ENCODE results near the gene CGB5.
"Not testable (repeated sequence)": the region's sequence is repeated elsewhere in the genome, so short reads cannot be mapped to it uniquely, and the experiment has no call there.

CGB5 gene

DNA sequence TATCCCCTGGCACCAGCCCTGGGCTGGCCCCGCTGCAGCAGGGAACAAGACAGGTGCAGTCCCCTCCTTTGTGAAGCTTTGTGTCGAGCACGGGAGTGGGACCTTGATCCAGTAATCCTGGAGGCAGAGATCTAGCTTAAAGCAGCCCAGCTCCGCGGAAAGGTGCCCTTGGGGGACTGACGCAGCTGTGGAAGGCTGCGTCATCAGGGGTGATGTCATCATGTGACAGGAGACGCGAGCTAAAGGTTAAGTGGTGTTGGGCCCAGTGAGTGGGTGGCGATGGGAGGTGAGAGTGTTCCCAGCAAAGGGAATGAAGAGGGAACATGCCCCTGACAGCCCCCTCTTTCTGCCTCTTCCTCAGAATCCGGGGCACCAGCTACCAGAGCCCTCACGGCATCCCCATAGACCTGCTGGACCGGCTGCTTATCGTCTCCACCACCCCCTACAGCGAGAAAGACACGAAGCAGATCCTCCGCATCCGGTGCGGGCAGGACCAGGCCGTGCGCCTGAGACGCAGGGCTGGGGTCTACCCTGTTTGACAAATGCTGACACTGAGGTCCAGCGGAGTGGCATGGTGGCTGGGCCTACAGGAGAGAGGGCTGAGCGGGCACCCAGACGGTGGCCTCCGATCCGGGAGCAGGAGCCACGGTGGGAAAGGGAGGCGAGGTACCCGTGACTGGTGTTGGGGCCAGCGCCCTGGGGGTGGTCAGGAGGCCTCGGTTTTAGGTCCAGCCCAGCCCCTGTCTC, 29.4 kb upstream of the CGB5 start:
- no peak overlapping the region for H3K27ac ChIP-seq (ENCODE audit: low read length)
- no peak overlapping the region for H3K9ac ChIP-seq (ENCODE audit: low read length in 2 of 2)
- no peaks in the 10 kb centered on the region for H3K9me3 ChIP-seq (ENCODE audit: control insufficient read depth in 2 of 2, low read length in 2 of 2)
- H3K4me1 ChIP-seq (ENCODE audit: control insufficient read depth, insufficient read depth, low read length): peaks cover 14% of the 10 kb centered on the region
- peaks cover 0 to 15% of the 10 kb centered on the region in 2 donors for H3K27me3 ChIP-seq (ENCODE audit: control insufficient read depth in 1 of 2, insufficient read depth in 2 of 2, low read length in 2 of 2)
- H3K4me3 ChIP-seq (ENCODE audit: low read length in 2 of 2): no peak overlapping the region
- H3K36me3 ChIP-seq (ENCODE audit: control insufficient read depth in 2 of 2, insufficient read depth in 2 of 2, low read length in 2 of 2): peaks cover 22 to 25% of the 10 kb centered on the region in 2 donors

DNA sequence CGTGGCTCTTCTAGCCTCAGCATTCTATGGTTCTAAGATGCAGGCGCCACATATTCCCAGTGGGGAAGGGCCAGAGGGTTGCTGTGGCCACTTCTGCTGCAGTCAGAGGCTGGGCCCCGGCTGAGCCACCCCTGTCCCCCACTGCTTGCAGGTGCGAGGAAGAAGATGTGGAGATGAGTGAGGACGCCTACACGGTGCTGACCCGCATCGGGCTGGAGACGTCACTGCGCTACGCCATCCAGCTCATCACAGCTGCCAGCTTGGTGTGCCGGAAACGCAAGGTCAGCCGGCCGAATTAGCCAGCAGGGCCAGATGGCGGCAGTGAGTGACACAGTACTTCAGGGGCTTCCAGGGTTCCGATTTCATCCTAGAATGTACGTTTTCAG, 28.8 kb upstream of the CGB5 start:
- Histone ChIP-seq H3K27me3 (ENCODE audit: control insufficient read depth in 1 of 2, insufficient read depth in 2 of 2, low read length in 2 of 2) (peaks cover 0 to 18% of the 10 kb centered on the region in 2 donors), H3K36me3 (ENCODE audit: control insufficient read depth in 2 of 2, insufficient read depth in 2 of 2, low read length in 2 of 2) (peaks cover 20% of the 10 kb centered on the region in 2 donors), H3K9me3 (ENCODE audit: control insufficient read depth in 2 of 2, low read length in 2 of 2) (no peaks in the 10 kb centered on the region), H3K27ac (ENCODE audit: low read length) (no peak overlapping the region), H3K4me1 (ENCODE audit: control insufficient read depth, insufficient read depth, low read length) (peaks cover 14% of the 10 kb centered on the region), H3K9ac (ENCODE audit: low read length in 2 of 2) (no peak overlapping the region), H3K4me3 (ENCODE audit: low read length in 2 of 2) (no peak overlapping the region)

DNA sequence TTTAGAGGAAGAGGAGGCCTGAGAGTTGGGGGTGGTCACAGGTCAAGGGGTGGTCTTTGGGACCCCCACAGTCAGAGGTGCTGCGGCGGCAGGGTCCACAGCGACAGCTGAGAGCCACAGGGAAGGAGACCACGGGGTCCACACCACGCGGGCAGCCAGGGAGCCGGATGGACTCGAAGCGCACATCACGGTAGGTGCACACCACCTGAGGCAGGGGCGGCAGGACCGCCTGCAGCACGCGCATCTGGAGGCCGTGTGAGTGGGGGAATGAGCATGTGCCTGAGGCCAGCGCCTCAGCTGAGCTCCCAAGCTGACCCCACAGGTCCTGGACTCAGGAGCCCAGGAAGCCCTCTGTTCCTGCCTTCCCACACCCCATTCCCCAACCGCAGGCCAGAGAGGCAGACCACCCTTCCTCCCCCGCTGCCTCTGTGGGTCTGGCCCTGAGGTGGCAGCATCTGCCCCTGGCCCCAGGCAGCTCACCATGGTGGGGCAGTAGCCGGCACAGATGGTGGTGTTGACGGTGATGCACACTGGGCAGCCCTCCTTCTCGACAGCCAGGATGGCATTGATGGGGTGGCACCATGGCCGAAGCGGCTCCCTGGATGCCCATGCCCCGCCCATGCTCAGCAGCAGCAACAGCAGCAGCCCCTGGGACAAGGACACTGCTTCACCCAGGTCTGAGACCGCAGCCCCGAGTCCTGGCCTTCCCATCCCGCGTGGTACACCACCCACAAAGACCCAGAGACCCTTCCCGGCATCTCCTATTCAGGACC, 27.4 kb upstream of the CGB5 start:
- Histone ChIP-seq H3K27me3 (ENCODE audit: control insufficient read depth in 1 of 2, insufficient read depth in 2 of 2, low read length in 2 of 2) (peaks cover 6 to 24% of the 10 kb centered on the region in 2 donors), H3K4me3 (ENCODE audit: low read length in 2 of 2) (no peak overlapping the region), H3K27ac (ENCODE audit: low read length) (no peak overlapping the region), H3K9ac (ENCODE audit: low read length in 2 of 2) (no peak overlapping the region), H3K9me3 (ENCODE audit: control insufficient read depth in 2 of 2, low read length in 2 of 2) (no peaks in the 10 kb centered on the region), H3K36me3 (ENCODE audit: control insufficient read depth in 2 of 2, insufficient read depth in 2 of 2, low read length in 2 of 2) (peaks cover 7 to 14% of the 10 kb centered on the region in 2 donors), H3K4me1 (ENCODE audit: control insufficient read depth, insufficient read depth, low read length) (peaks cover 14% of the 10 kb centered on the region)

DNA sequence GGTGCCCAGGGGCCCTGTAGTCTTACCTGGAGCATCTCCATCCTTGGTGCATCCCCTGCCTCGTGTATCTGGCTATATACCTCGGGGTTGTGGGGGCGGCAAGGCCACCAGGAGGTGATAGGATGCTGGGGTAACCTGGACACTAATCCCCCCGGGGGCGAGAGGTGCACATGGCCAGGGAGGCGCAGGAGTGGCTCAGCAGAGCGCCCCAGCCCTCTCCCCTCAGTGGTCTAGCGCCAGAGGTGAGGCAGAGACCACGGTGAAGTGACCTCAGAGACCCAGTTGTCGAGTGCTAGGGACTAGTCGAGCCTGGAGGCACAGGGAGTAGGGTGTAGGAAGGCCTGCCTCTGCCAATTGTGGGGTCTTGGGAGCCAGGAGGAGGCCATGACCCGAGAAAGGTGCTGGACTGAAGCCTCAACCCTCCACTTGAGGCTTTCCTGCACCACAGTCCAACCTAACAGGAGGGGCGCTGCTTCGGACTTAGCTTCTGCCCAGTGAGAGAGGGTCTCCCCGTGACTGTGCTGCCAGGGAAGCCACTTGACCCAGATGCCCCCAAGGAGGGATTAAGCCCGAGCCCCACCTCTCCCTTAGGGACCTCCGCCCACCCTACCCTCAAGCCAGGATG, 26.5 kb upstream of the CGB5 start, which contains the start of gene LHB:
Gene LHB (minus strand): TSS at position 51 of the 625 bp plus-strand sequence. CDS start 10 bp downstream, at position 41.
- H3K4me1 ChIP-seq (ENCODE audit: control insufficient read depth, insufficient read depth, low read length): peaks cover 14% of the 10 kb centered on the region
- peak within 1 kb of the TSS; percentile 38 to 71 for H3K4me3 ChIP-seq (ENCODE audit: low read length in 2 of 2)
- no peak within 1 kb of the TSS for H3K27ac ChIP-seq (ENCODE audit: low read length)
- no peaks in the 10 kb centered on the region for H3K9me3 ChIP-seq (ENCODE audit: control insufficient read depth in 2 of 2, low read length in 2 of 2)
- no peak within 1 kb of the TSS for H3K9ac ChIP-seq (ENCODE audit: low read length in 2 of 2)
- peaks cover 6 to 24% of the 10 kb centered on the region in 2 donors for H3K27me3 ChIP-seq (ENCODE audit: control insufficient read depth in 1 of 2, insufficient read depth in 2 of 2, low read length in 2 of 2)
- H3K36me3 ChIP-seq (ENCODE audit: control insufficient read depth in 2 of 2, insufficient read depth in 2 of 2, low read length in 2 of 2): peaks cover 0 to 12% of the 10 kb centered on the region in 2 donors

DNA sequence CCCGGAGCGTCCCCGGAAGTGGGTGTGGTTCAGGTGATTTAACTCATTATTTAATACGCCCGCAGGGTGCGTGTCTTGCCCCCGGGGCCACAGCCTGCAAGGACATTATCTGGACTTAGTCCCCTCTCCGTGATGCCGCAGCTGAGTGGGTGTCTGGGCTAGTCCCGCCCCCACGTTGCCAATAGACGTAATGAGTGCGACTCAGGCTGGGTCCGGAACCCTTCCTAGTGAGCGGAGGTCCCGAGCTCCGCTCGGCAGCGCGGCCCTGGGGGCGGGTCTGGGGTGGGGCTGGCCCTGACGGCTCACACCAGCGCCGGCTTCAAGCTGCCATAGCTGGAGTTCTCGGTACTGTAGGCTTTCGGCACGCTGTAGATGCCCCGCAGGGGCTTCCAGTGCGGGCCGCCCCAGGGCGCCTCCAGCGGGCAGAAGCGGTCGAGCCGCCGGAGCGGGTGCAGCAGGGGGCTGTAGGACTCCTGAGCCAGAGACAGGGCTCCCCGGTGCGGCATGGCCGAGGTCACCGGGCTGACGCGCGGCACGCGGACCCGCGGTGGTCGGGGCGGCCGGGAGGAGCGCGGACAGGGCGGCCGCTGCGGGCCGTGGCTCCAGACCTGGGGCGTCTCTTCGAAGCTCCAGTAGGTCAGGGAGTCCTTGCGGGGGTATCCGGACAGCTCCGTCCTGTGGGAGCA, 25.8 kb upstream of the CGB5 start:
- peak overlapping the region; percentile 38 to 71 for H3K4me3 ChIP-seq (ENCODE audit: low read length in 2 of 2)
- H3K27me3 ChIP-seq (ENCODE audit: control insufficient read depth in 1 of 2, insufficient read depth in 2 of 2, low read length in 2 of 2): peaks cover 6 to 24% of the 10 kb centered on the region in 2 donors
- H3K27ac ChIP-seq (ENCODE audit: low read length): no peak overlapping the region
- no peaks in the 10 kb centered on the region for H3K9me3 ChIP-seq (ENCODE audit: control insufficient read depth in 2 of 2, low read length in 2 of 2)
- peaks cover 14% of the 10 kb centered on the region for H3K4me1 ChIP-seq (ENCODE audit: control insufficient read depth, insufficient read depth, low read length)
- H3K36me3 ChIP-seq (ENCODE audit: control insufficient read depth in 2 of 2, insufficient read depth in 2 of 2, low read length in 2 of 2): peaks cover 0 to 12% of the 10 kb centered on the region in 2 donors
- peak overlapping the region in 1 of 2 donors; percentile 17 for H3K9ac ChIP-seq (ENCODE audit: low read length in 2 of 2)

DNA sequence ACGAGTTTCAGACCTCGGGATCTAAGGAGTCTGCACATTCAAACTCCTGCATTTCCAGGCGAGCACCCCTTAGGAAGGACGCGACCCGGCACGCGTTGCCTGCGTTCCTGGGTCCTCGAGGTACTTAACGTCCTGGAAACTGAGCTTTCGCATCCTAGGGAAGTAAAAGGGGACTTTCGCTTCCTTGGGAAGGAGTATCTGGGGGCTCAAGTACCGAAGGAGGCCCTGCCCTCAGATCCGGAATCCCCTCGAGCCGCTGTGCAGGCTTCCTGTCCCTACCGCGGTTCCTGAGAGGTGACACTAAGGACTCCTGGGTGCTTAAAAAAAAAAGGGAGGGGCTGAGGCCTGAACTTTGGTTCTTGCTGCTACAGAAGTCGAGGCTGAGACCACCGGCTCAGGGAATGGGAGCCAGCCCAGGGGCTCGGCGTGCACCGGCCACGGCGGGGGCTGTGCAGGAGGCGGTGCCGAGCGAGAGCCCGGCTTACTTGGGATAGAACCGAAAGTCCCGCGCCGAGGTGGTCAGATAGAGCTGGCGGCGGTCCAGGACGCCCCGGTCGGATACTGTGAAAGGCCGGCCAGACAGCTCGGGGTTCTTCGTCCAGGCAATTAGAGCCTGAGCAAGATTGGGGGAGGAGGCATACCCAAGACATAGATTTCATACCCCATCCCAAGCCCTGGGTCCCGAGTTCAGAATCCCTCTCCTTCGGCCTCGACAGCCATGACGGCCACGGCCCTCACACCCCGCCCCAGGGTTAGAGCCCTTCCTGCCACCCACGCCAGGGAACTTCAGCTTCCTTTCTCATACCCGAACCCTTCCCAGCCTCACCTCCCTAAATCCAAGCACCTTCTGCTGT, 25.0 kb upstream of the CGB5 start:
- H3K4me3 ChIP-seq (ENCODE audit: low read length in 2 of 2): peak overlapping the region; percentile 38 to 71
- peaks cover 6 to 24% of the 10 kb centered on the region in 2 donors for H3K27me3 ChIP-seq (ENCODE audit: control insufficient read depth in 1 of 2, insufficient read depth in 2 of 2, low read length in 2 of 2)
- H3K27ac ChIP-seq (ENCODE audit: low read length); H3K9me3 ChIP-seq (ENCODE audit: control insufficient read depth in 2 of 2, low read length in 2 of 2): not testable (repeated sequence)
- peaks cover 14% of the 10 kb centered on the region for H3K4me1 ChIP-seq (ENCODE audit: control insufficient read depth, insufficient read depth, low read length)
- peaks cover 0 to 12% of the 10 kb centered on the region in 2 donors for H3K36me3 ChIP-seq (ENCODE audit: control insufficient read depth in 2 of 2, insufficient read depth in 2 of 2, low read length in 2 of 2)
- peak overlapping the region in 1 of 2 donors; percentile 17 for H3K9ac ChIP-seq (ENCODE audit: low read length in 2 of 2)

DNA sequence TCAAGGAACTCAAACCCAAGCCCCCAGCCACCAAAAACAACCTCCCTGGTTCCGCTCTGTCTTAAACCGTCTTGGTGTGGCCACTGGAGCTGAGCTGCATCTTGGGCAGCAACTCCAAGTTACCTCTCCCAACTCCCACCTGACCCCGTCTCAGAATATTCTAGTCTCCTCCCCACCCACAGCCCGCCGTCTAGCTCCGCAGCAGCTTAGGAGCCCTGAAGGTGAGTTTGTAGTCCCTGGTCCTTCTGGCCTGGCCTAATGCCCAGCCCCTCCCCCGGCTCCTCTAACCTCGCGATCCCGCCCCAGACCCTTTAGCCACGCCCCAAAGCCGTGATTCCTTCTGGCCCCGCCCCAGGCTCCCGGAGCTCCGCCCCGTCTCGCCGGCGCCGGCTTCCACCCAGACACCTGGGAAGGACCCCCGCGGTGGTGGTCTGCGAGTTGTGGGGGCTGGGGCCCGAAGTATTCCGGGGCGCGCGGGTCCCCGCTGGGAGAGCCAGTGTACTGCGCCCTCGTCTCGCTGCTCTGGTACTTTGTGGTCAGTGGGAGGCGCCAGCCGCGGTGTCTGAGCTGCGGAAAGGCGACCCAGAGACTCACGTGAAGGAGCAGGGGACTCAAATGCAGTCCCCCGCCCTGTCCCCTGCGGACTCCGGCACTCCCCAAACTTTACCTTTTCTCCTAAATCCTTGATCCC, 24.3 kb upstream of the CGB5 start:
- H3K27ac ChIP-seq (ENCODE audit: low read length): no peak overlapping the region
- no peak overlapping the region for H3K9ac ChIP-seq (ENCODE audit: low read length in 2 of 2)
- H3K4me1 ChIP-seq (ENCODE audit: control insufficient read depth, insufficient read depth, low read length): peaks cover 14% of the 10 kb centered on the region
- H3K4me3 ChIP-seq (ENCODE audit: low read length in 2 of 2): peak overlapping the region in 1 of 2 donors; percentile 71
- H3K9me3 ChIP-seq (ENCODE audit: control insufficient read depth in 2 of 2, low read length in 2 of 2): no peaks in the 10 kb centered on the region
- peaks cover 0 to 9% of the 10 kb centered on the region in 2 donors for H3K36me3 ChIP-seq (ENCODE audit: control insufficient read depth in 2 of 2, insufficient read depth in 2 of 2, low read length in 2 of 2)
- peaks cover 6 to 24% of the 10 kb centered on the region in 2 donors for H3K27me3 ChIP-seq (ENCODE audit: control insufficient read depth in 1 of 2, insufficient read depth in 2 of 2, low read length in 2 of 2)

DNA sequence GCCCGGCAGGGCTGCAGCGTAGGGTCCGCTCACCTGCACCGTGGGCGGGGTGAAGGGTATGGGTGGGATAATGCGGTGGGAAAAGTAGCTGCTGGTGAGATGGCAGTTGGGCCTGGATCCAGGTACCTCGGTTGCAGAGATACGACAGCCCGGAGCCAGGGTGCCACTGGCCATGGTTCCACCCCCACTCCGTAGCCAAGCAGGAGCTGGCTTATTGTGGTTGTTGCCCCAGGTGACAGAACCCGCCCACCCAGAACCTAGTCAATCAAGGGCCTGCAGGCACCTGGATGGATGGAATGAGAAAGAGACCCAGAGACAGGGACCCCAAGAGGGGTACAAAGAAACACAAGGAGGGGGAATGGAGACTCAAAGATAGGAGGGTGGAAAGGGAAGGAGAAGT, 23.3 kb upstream of the CGB5 start:
- Histone ChIP-seq H3K4me1 (ENCODE audit: control insufficient read depth, insufficient read depth, low read length) (peaks cover 14% of the 10 kb centered on the region), H3K27ac (ENCODE audit: low read length) (no peak overlapping the region), H3K36me3 (ENCODE audit: control insufficient read depth in 2 of 2, insufficient read depth in 2 of 2, low read length in 2 of 2) (peaks cover 0 to 5% of the 10 kb centered on the region in 2 donors), H3K27me3 (ENCODE audit: control insufficient read depth in 1 of 2, insufficient read depth in 2 of 2, low read length in 2 of 2) (peaks cover 6 to 24% of the 10 kb centered on the region in 2 donors), H3K4me3 (ENCODE audit: low read length in 2 of 2) (no peak overlapping the region), H3K9me3 (ENCODE audit: control insufficient read depth in 2 of 2, low read length in 2 of 2) (no peaks in the 10 kb centered on the region), H3K9ac (ENCODE audit: low read length in 2 of 2) (no peak overlapping the region)

Data from stomach smooth muscle (tissue), 2 donors.